IMR-90 (cell line): Measurements from ENCODE around the gene SLFN12. TPM values are rescaled to one million over a fixed set of nuclear protein-coding genes. Genes with fewer than 3 reads are reported as not detected.

Experiments used
- ATAC-seq: fragments of 200-7000 bp; cut with Tn5 transposase; 2 replicates; pipeline ENCODE4 v1.9.1; 2020; ENCODE audit warnings: low read depth, mild to moderate bottlenecking, moderate library complexity
- BruUV-seq: library from RNA; stranded (reverse); fragments of 400-500 nt; replicated peaks from 2 replicates; lab custom pipeline; 2021; lab: Mats Ljungman, UMichigan
- CTCF ChIA-PET: fragments of 300-600 bp; formaldehyde crosslinking; extraction: SDS; loops from one replicate; lab custom pipeline; 2021; ENCODE audit warnings: antibody characterized with exemption; lab: Yijun Ruan, JAX
- POLR2A ChIA-PET: fragments of 300-600 bp; sonication (Branson Sonifier 250); formaldehyde crosslinking; loops from one replicate; lab custom pipeline; 2022; ENCODE audit warnings: antibody characterized with exemption; ENCODE audit not compliant: unreplicated experiment; lab: Charles Lee
- DNase-seq: peaks from one replicate; pipeline ENCODE4 v3.0.0; 2013
- H2AFZ ChIP-seq: replicated peaks from 2 replicates; pipeline ENCODE3; 2013; ENCODE audit warnings: low read length, mild to moderate bottlenecking; ENCODE audit not compliant: poor library complexity
- H2AK5ac ChIP-seq: 2 replicates; pipeline ENCODE4 v1.6.1; 2013; ENCODE audit warnings: low read depth, low read length, inconsistent platforms
- H2AK9ac ChIP-seq: replicated peaks from 2 replicates; pipeline ENCODE3; 2013; ENCODE audit warnings: mild to moderate bottlenecking, low read depth, low read length, moderate library complexity; ENCODE audit not compliant: poor library complexity
- H2BK120ac ChIP-seq: 2 replicates; pipeline ENCODE4 v1.6.1; 2013; ENCODE audit warnings: low read depth, low read length, inconsistent platforms
- H2BK15ac ChIP-seq: 3 replicates; pipeline ENCODE4 v1.6.1; 2013; ENCODE audit warnings: low read depth, low read length, inconsistent platforms
- H2BK20ac ChIP-seq: 2 replicates; pipeline ENCODE4 v1.6.1; 2013; ENCODE audit warnings: low read depth, mild to moderate bottlenecking, inconsistent platforms, low read length, moderate library complexity
- H2BK5ac ChIP-seq: 2 replicates; pipeline ENCODE4 v1.6.1; 2013; ENCODE audit warnings: mild to moderate bottlenecking, low read depth, low read length, inconsistent platforms; ENCODE audit not compliant: poor library complexity, severe bottlenecking
- H3K14ac ChIP-seq: replicated peaks from 2 replicates; pipeline ENCODE4 v1.6.1; 2013; ENCODE audit warnings: low read depth, low read length, inconsistent platforms
- H3K18ac ChIP-seq: 2 replicates; pipeline ENCODE4 v1.6.1; 2013; ENCODE audit warnings: low read depth, low read length, control low read depth
- H3K23ac ChIP-seq: 2 replicates; pipeline ENCODE4 v1.6.1; 2013; ENCODE audit warnings: low read depth, low read length, inconsistent platforms
- H3K27ac ChIP-seq: 2 replicates; pipeline ENCODE4 v1.5.1; 2013; ENCODE audit warnings: mild to moderate bottlenecking, control low read depth, low read length; ENCODE audit not compliant: insufficient read depth
- H3K27me3 ChIP-seq: 2 replicates; pipeline ENCODE4 v1.6.1; 2013; ENCODE audit warnings: low read length; ENCODE audit not compliant: control insufficient read depth, insufficient read depth
- H3K36me3 ChIP-seq: 2 replicates; pipeline ENCODE4 v1.6.1; 2013; ENCODE audit warnings: low read length, mixed read lengths; ENCODE audit not compliant: control insufficient read depth, insufficient read depth
- H3K4ac ChIP-seq: 2 replicates; pipeline ENCODE4 v1.6.1; 2013; ENCODE audit warnings: low read depth, low read length, inconsistent platforms
- H3K4me1 ChIP-seq: 2 replicates; pipeline ENCODE4 v1.6.1; 2013; ENCODE audit warnings: low read length, mixed read lengths; ENCODE audit not compliant: control insufficient read depth, insufficient read depth
- H3K4me2 ChIP-seq: 2 replicates; pipeline ENCODE4 v1.6.1; 2013; ENCODE audit warnings: low read depth, mild to moderate bottlenecking, control low read depth, low read length, moderate library complexity
- H3K4me3 ChIP-seq: 2 replicates; pipeline ENCODE4 v1.5.1; 2013; ENCODE audit warnings: low read depth, mild to moderate bottlenecking, control low read depth, low read length, moderate library complexity; ENCODE audit not compliant: insufficient read depth
- H3K56ac ChIP-seq: 2 replicates; pipeline ENCODE4 v1.6.1; 2013; ENCODE audit warnings: low read length, inconsistent platforms; ENCODE audit not compliant: insufficient read depth; ENCODE audit errors: extremely low read depth
- H3K79me1 ChIP-seq, 2 experiments: 2 replicates each; pipeline ENCODE4 v1.6.1; 2013; ENCODE audit warnings: low read length in 2 of 2, inconsistent platforms in 1 of 2, low read depth in 1 of 2
- H3K9ac ChIP-seq: 2 replicates; pipeline ENCODE4 v1.6.1; 2013; ENCODE audit warnings: low read depth, low read length, control low read depth
- H3K9me1 ChIP-seq: 2 replicates; pipeline ENCODE4 v1.6.1; 2013; ENCODE audit warnings: low read length, inconsistent platforms; ENCODE audit not compliant: insufficient read depth
- H3K9me3 ChIP-seq: 2 replicates; pipeline ENCODE4 v1.6.1; 2013; ENCODE audit warnings: low read length; ENCODE audit not compliant: control insufficient read depth, insufficient read depth
- H4K20me1 ChIP-seq: 2 replicates; pipeline ENCODE4 v1.6.1; 2013; ENCODE audit warnings: low read length, inconsistent platforms; ENCODE audit not compliant: insufficient read depth
- H4K5ac ChIP-seq: 2 replicates; pipeline ENCODE4 v1.6.1; 2013; ENCODE audit warnings: mild to moderate bottlenecking, low read depth, low read length, control low read depth
- H4K8ac ChIP-seq, 2 experiments: 2 replicates each; pipeline ENCODE4 v1.6.1; 2013; ENCODE audit warnings: low read depth in 2 of 2, low read length in 2 of 2, control low read depth in 1 of 2, inconsistent platforms in 1 of 2
- H4K91ac ChIP-seq: 2 replicates; pipeline ENCODE4 v1.6.1; 2013; ENCODE audit warnings: low read depth, low read length, inconsistent platforms; ENCODE audit not compliant: insufficient read depth
- CEBPB ChIP-seq: IDR thresholded peaks from 2 replicates; pipeline ENCODE4 v1.6.1; 2012; ENCODE audit warnings: low read depth, low read length, improper control_type of control experiment
- MAFK ChIP-seq: IDR thresholded peaks from 2 replicates; pipeline ENCODE4 v1.6.1; 2012; ENCODE audit warnings: low read depth, low read length, improper control_type of control experiment
- RAD21 ChIP-seq: IDR thresholded peaks from 2 replicates; pipeline ENCODE4 v1.6.1; 2012; ENCODE audit warnings: low read length, improper control_type of control experiment
- RFX5 ChIP-seq: IDR thresholded peaks from 2 replicates; pipeline ENCODE4 v1.8.0; 2012; ENCODE audit warnings: low read depth, mild to moderate bottlenecking, low read length, moderate library complexity
- whole genome bisulfite sequencing, 2 experiments: methylation state at CpG; one replicate each; pipeline versions ENCODE4 v1.1.5 to v1.1.7; 2013; ENCODE audit warnings: missing lambda C conversion rate in 2 of 2; ENCODE audit not compliant: insufficient read length in 1 of 2; ENCODE audit errors: extremely low coverage in 2 of 2; 5-methylcytosine and 5-hydroxymethylcytosine counted together
- dilution Hi-C: fragments of 300-500 bp; cut with HindIII; formaldehyde crosslinking; loops from one replicate; pipeline ENCODE4 v1.14.3; 2018; ENCODE audit warnings: low sequenced_read_pairs; ENCODE audit not compliant: unreplicated experiment
- in situ Hi-C: fragments of 300-500 bp; cut with MboI; formaldehyde crosslinking; loops from 3 replicates; pipeline ENCODE4 v1.14.3; 2019; ENCODE audit warnings: low sequenced_read_pairs, inconsistent platforms, mixed read lengths
- intact Hi-C: fragments of 100-400 bp; cut with micrococcal nuclease; formaldehyde crosslinking; loops from 2 replicates; pipeline ENCODE4 v1.10.0; 2022
- polyA plus RNA-seq, 3 experiments: library from polyadenylated mRNA; depleted of rRNA; stranded (reverse); fragments of >200 nt; gene quantifications; 2 replicates each; pipeline ENCODE4 v1.2.3, GENCODE V29; 2012; ENCODE audit warnings: low replicate concordance in 1 of 3
- total RNA-seq: library from RNA; depleted of rRNA; stranded (reverse); fragments of >200 nt; gene quantifications from 2 replicates; pipeline ENCODE4 v1.2.3, GENCODE V29; 2012

SLFN12 gene
- total and polyA plus RNA-seq, 2 of the 4 experiments (the other 2 are of a cell fraction), result 16.6 to 38.9 TPM

DNA sequence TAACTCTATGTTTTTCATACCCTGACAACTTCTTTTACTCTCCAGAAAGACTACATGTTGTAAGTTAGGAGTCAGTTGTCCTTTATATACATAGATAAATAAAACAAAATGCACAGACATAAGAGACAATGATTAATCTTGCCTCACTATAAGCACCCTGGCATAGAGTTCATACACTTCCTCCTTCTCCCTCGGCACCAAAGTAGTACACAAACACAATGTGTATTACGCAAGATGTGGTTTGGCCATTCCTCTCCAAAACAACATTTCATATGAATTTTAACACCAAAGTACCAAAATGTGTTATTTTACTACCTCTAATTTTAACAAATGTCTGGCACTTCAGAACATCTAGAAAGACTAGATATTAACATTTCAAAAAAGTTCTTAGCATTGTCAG is 41.6 kb downstream of the SLFN12 start:
- Histone ChIP-seq H2BK20ac (no peak overlapping the region), H2BK15ac (no peak overlapping the region), H3K56ac (no peak overlapping the region), H4K8ac (no peak overlapping the region), H4K91ac (no peak overlapping the region), H3K23ac (no peak overlapping the region), H2BK120ac (no peak overlapping the region), H3K4ac (no peak overlapping the region), H3K4me2 (no peak overlapping the region), H3K9me3 (no peaks in the 10 kb centered on the region), H3K36me3 (no peaks in the 10 kb centered on the region), H3K27ac (no peak overlapping the region), H3K18ac (no peak overlapping the region), H3K4me3 (no peak overlapping the region), H3K14ac (no peak overlapping the region), H3K9me1 (no peaks in the 10 kb centered on the region), H2AK9ac (no peak overlapping the region), H2AFZ (no peak overlapping the region), H4K5ac (no peak overlapping the region), H3K4me1 (no peaks in the 10 kb centered on the region), H3K9ac (no peak overlapping the region), H4K20me1 (no peaks in the 10 kb centered on the region), H2AK5ac (no peak overlapping the region), H2BK5ac (no peak overlapping the region), H3K27me3 (no peaks in the 10 kb centered on the region; the same call in 1 of the 2 replicates), H3K79me1 (no peaks in the 10 kb centered on the region)
- no peak for ATAC-seq
- ChIA-PET POLR2A (no interaction called here), CTCF (no interaction called here)
- dilution Hi-C loops, result no loop called here
- intact Hi-C loops, result no loop called here
- no TSS peak for BruUV-seq
- WGBS, 2 experiments, result 80% methylated on average over 1 of the region's 2 CpGs; no CpG with 5 or more reads in 1 of the 2 experiments
- in situ Hi-C loops, result no loop called here
- DNase-seq, result no peak
- no peak for TF ChIP-seq MAFK
- no peak for TF ChIP-seq RFX5
- no peak for TF ChIP-seq RAD21
- peak; percentile 89 for TF ChIP-seq CEBPB
